ENCODE measurements around the gene PDE6A. TPM values are rescaled to one million over a fixed set of nuclear protein-coding genes. Genes with fewer than 3 reads are reported as not detected.
"Not testable (repeated sequence)": the region's sequence is repeated elsewhere in the genome, so short reads cannot be mapped to it uniquely, and the experiment has no call there.

Gene PDE6A
- total and polyA plus RNA-seq, 7 experiments from 2014 or later: 0.11 TPM; not detected in 6

- Histone ChIP-seq H3K4me3 (ENCODE audit: low read length) (no peak overlapping the region), H3K27me3 (ENCODE audit: control insufficient read depth in 2 of 2, insufficient read depth in 2 of 2, low read length in 2 of 2) (no peaks in the 10 kb centered on the region), H3K9me3 (ENCODE audit: control insufficient read depth in 2 of 3, low read length in 3 of 3) (no peaks in the 10 kb centered on the region), H3K4me1 (ENCODE audit: control insufficient read depth in 2 of 2, insufficient read depth in 2 of 2, low read length in 2 of 2) (peaks cover 0 to 15% of the 10 kb centered on the region in 2 donors), H3K36me3 (ENCODE audit: control insufficient read depth in 2 of 3, insufficient read depth in 3 of 3, low read length in 3 of 3) (no peaks in the 10 kb centered on the region), H3K27ac (ENCODE audit: low read depth, low read length) (no peak overlapping the region)
- peak overlapping the region in 2 of 9 donors; percentile 26 to 28 for H3K27ac Mint-ChIP-seq
- ATAC-seq: peak; percentile 36
- peaks cover 0 to 10% (median 6%) of the 10 kb centered on the region in 7 donors for H3K4me1 Mint-ChIP-seq
- H3K4me3 Mint-ChIP-seq: no peak overlapping the region
- H3K27me3 Mint-ChIP-seq: no peaks in the 10 kb centered on the region
- no peaks in the 10 kb centered on the region for H3K9me3 Mint-ChIP-seq
- H3K36me3 Mint-ChIP-seq: peaks cover 0 to 13% (median 0%) of the 10 kb centered on the region in 5 donors
- POLR2A ChIA-PET: no interaction called here
- intact Hi-C loops (cut with micrococcal nuclease): no loop called here
- DNase-seq: no peak
- CTCF ChIA-PET: interaction anchor here (0.6 to 1.3 kb wide), 3 partner anchors 8 to 209 kb away, joined by 3 to 6 read pairs (median 3); no protein-coding TSS in a partner anchor
Observed at GRCh38 chr5:149860801-149861322, 83.7 kb downstream of the PDE6A start.

GRCh38 chr5:149859746-149860145, 84.8 kb downstream of the PDE6A start:
- DNase-seq: no peak
- no peak overlapping the region for H3K4me3 ChIP-seq (ENCODE audit: low read length)
- peaks cover 0 to 13% (median 0%) of the 10 kb centered on the region in 5 donors for H3K36me3 Mint-ChIP-seq
- no peaks in the 10 kb centered on the region for H3K36me3 ChIP-seq (ENCODE audit: control insufficient read depth in 2 of 3, insufficient read depth in 3 of 3, low read length in 3 of 3)
- no peaks in the 10 kb centered on the region for H3K27me3 ChIP-seq (ENCODE audit: control insufficient read depth in 2 of 2, insufficient read depth in 2 of 2, low read length in 2 of 2)
- no peak overlapping the region for H3K4me3 Mint-ChIP-seq
- ChIA-PET CTCF (interaction anchor here (0.6 kb wide), 1 partner anchor 28 kb away, joined by 3 read pairs; no protein-coding TSS in a partner anchor), POLR2A (no interaction called here)
- H3K27ac Mint-ChIP-seq: no peak overlapping the region
- H3K9me3 ChIP-seq (ENCODE audit: control insufficient read depth in 2 of 3, low read length in 3 of 3): no peaks in the 10 kb centered on the region
- ATAC-seq: no peak
- intact Hi-C loops (cut with micrococcal nuclease): no loop called here
- peaks cover 0 to 15% of the 10 kb centered on the region in 2 donors for H3K4me1 ChIP-seq (ENCODE audit: control insufficient read depth in 2 of 2, insufficient read depth in 2 of 2, low read length in 2 of 2)
- no peak overlapping the region for H3K27ac ChIP-seq (ENCODE audit: low read depth, low read length)
- H3K27me3 Mint-ChIP-seq: no peaks in the 10 kb centered on the region
- no peaks in the 10 kb centered on the region for H3K9me3 Mint-ChIP-seq
- peaks cover 0 to 10% (median 6%) of the 10 kb centered on the region in 7 donors for H3K4me1 Mint-ChIP-seq

- H3K27ac Mint-ChIP-seq, CTCF ChIA-PET: not testable (repeated sequence)
Observed at GRCh38 chr5:149858481-149858880, 86.1 kb downstream of the PDE6A start.

GRCh38 chr5:149857499-149857898, 87.1 kb downstream of the PDE6A start:
- Mint-ChIP-seq H3K27ac (no peak overlapping the region), H3K4me3 (no peak overlapping the region), H3K36me3 (peaks cover 0 to 10% (median 0%) of the 10 kb centered on the region in 5 donors), H3K9me3 (no peaks in the 10 kb centered on the region), H3K27me3 (no peaks in the 10 kb centered on the region), H3K4me1 (peaks cover 0 to 10% (median 6%) of the 10 kb centered on the region in 7 donors)
- Histone ChIP-seq H3K27me3 (ENCODE audit: control insufficient read depth in 2 of 2, insufficient read depth in 2 of 2, low read length in 2 of 2) (no peaks in the 10 kb centered on the region), H3K27ac (ENCODE audit: low read depth, low read length) (no peak overlapping the region), H3K4me1 (ENCODE audit: control insufficient read depth in 2 of 2, insufficient read depth in 2 of 2, low read length in 2 of 2) (peaks cover 0 to 15% of the 10 kb centered on the region in 2 donors), H3K4me3 (ENCODE audit: low read length) (no peak overlapping the region), H3K36me3 (ENCODE audit: control insufficient read depth in 2 of 3, insufficient read depth in 3 of 3, low read length in 3 of 3) (no peaks in the 10 kb centered on the region), H3K9me3 (ENCODE audit: control insufficient read depth in 2 of 3, low read length in 3 of 3) (no peaks in the 10 kb centered on the region)
- ChIA-PET POLR2A (no interaction called here), CTCF (no interaction called here)
- intact Hi-C loops (cut with micrococcal nuclease): no loop called here
- ATAC-seq (no peak), DNase-seq (no peak)

More at GRCh38 chr5:149858481-149858880, 86.1 kb downstream of the PDE6A start:
- H3K27me3 ChIP-seq (ENCODE audit: control insufficient read depth in 2 of 2, insufficient read depth in 2 of 2, low read length in 2 of 2); H3K9me3 ChIP-seq (ENCODE audit: control insufficient read depth in 2 of 3, low read length in 3 of 3); DNase-seq; ATAC-seq; H3K27me3 Mint-ChIP-seq; H3K9me3 Mint-ChIP-seq; H3K27ac ChIP-seq (ENCODE audit: low read depth, low read length); H3K4me3 Mint-ChIP-seq; H3K4me3 ChIP-seq (ENCODE audit: low read length); H3K4me1 Mint-ChIP-seq; H3K36me3 ChIP-seq (ENCODE audit: control insufficient read depth in 2 of 3, insufficient read depth in 3 of 3, low read length in 3 of 3); POLR2A ChIA-PET; intact Hi-C loops (cut with micrococcal nuclease): not testable (repeated sequence)
- peaks cover 0 to 15% of the 10 kb centered on the region in 2 donors for H3K4me1 ChIP-seq (ENCODE audit: control insufficient read depth in 2 of 2, insufficient read depth in 2 of 2, low read length in 2 of 2)
- peaks cover 0 to 13% (median 0%) of the 10 kb centered on the region in 5 donors for H3K36me3 Mint-ChIP-seq

GRCh38 chr5:149855366-149855765, 89.2 kb downstream of the PDE6A start:
- no peak overlapping the region for H3K27ac Mint-ChIP-seq
- no peaks in the 10 kb centered on the region for H3K27me3 Mint-ChIP-seq
- ATAC-seq (no peak), DNase-seq (no peak)
- H3K4me1 Mint-ChIP-seq: peaks cover 0 to 1% (median 0%) of the 10 kb centered on the region in 7 donors
- Histone ChIP-seq H3K4me1 (ENCODE audit: control insufficient read depth in 2 of 2, insufficient read depth in 2 of 2, low read length in 2 of 2) (no peaks in the 10 kb centered on the region), H3K36me3 (ENCODE audit: control insufficient read depth in 2 of 3, insufficient read depth in 3 of 3, low read length in 3 of 3) (no peaks in the 10 kb centered on the region), H3K9me3 (ENCODE audit: control insufficient read depth in 2 of 3, low read length in 3 of 3) (no peaks in the 10 kb centered on the region), H3K27ac (ENCODE audit: low read depth, low read length) (no peak overlapping the region), H3K4me3 (ENCODE audit: low read length) (no peak overlapping the region), H3K27me3 (ENCODE audit: control insufficient read depth in 2 of 2, insufficient read depth in 2 of 2, low read length in 2 of 2) (no peaks in the 10 kb centered on the region)
- CTCF ChIA-PET: interaction anchor here (0.9 to 1.5 kb wide), 2 partner anchors 21 to 135 kb away, joined by 4 to 5 read pairs; no protein-coding TSS in a partner anchor
- H3K9me3 Mint-ChIP-seq: no peaks in the 10 kb centered on the region
- intact Hi-C loops (cut with micrococcal nuclease): no loop called here
- POLR2A ChIA-PET: no interaction called here
- H3K4me3 Mint-ChIP-seq: no peak overlapping the region
- peaks cover 0 to 10% (median 0%) of the 10 kb centered on the region in 5 donors for H3K36me3 Mint-ChIP-seq

- Histone ChIP-seq H3K27me3 (ENCODE audit: control insufficient read depth in 2 of 2, insufficient read depth in 2 of 2, low read length in 2 of 2) (no peaks in the 10 kb centered on the region), H3K36me3 (ENCODE audit: control insufficient read depth in 2 of 3, insufficient read depth in 3 of 3, low read length in 3 of 3) (no peaks in the 10 kb centered on the region), H3K4me3 (ENCODE audit: low read length) (no peak overlapping the region), H3K4me1 (ENCODE audit: control insufficient read depth in 2 of 2, insufficient read depth in 2 of 2, low read length in 2 of 2) (no peaks in the 10 kb centered on the region), H3K27ac (ENCODE audit: low read depth, low read length) (no peak overlapping the region), H3K9me3 (ENCODE audit: control insufficient read depth in 2 of 3, low read length in 3 of 3) (no peaks in the 10 kb centered on the region)
- Mint-ChIP-seq H3K9me3 (no peaks in the 10 kb centered on the region), H3K4me1 (peaks cover 0 to 1% (median 0%) of the 10 kb centered on the region in 7 donors), H3K4me3 (no peak overlapping the region), H3K27ac (no peak overlapping the region), H3K36me3 (peaks cover 0 to 10% (median 0%) of the 10 kb centered on the region in 5 donors), H3K27me3 (no peaks in the 10 kb centered on the region)
- ChIA-PET POLR2A (no interaction called here), CTCF (interaction anchor here (0.9 to 1.5 kb wide), 2 partner anchors 21 to 136 kb away, joined by 4 to 5 read pairs; no protein-coding TSS in a partner anchor)
- no peak for ATAC-seq
- DNase-seq: no peak
- intact Hi-C loops (cut with micrococcal nuclease): loop anchor here in 1 of 2 donors (5.0 kb wide), 2 partner anchors 107 to 137 kb away; partner anchors contain the start of gene SLC26A2
Observed at GRCh38 chr5:149854866-149855265, 89.7 kb downstream of the PDE6A start.

GRCh38 chr5:149853701-149854100, 90.9 kb downstream of the PDE6A start:
- H3K27ac Mint-ChIP-seq: no peak overlapping the region
- no peaks in the 10 kb centered on the region for H3K4me1 Mint-ChIP-seq
- intact Hi-C loops (cut with micrococcal nuclease): loop anchor here (1.0 to 5.0 kb wide), 4 partner anchors 19 to 217 kb away; partner anchors contain the start of gene SLC26A2 (in 1 of the 2)
- DNase-seq: no peak
- Histone ChIP-seq H3K4me3 (ENCODE audit: low read length) (no peak overlapping the region), H3K4me1 (ENCODE audit: control insufficient read depth in 2 of 2, insufficient read depth in 2 of 2, low read length in 2 of 2) (no peaks in the 10 kb centered on the region), H3K27ac (ENCODE audit: low read depth, low read length) (no peak overlapping the region), H3K36me3 (ENCODE audit: control insufficient read depth in 2 of 3, insufficient read depth in 3 of 3, low read length in 3 of 3) (no peaks in the 10 kb centered on the region), H3K27me3 (ENCODE audit: control insufficient read depth in 2 of 2, insufficient read depth in 2 of 2, low read length in 2 of 2) (no peaks in the 10 kb centered on the region), H3K9me3 (ENCODE audit: control insufficient read depth in 2 of 3, low read length in 3 of 3) (no peaks in the 10 kb centered on the region)
- no peak for ATAC-seq
- H3K27me3 Mint-ChIP-seq: no peaks in the 10 kb centered on the region
- H3K9me3 Mint-ChIP-seq: no peaks in the 10 kb centered on the region
- POLR2A ChIA-PET: no interaction called here
- peaks cover 0 to 21% (median 0%) of the 10 kb centered on the region in 5 donors for H3K36me3 Mint-ChIP-seq
- CTCF ChIA-PET: interaction anchor here (0.7 to 2.2 kb wide), 7 partner anchors 8 to 216 kb away, joined by 3 to 9 read pairs (median 4); no protein-coding TSS in a partner anchor
- H3K4me3 Mint-ChIP-seq: no peak overlapping the region
